Measurements from ENCODE around the gene FHIT.

The FHIT gene

DNA sequence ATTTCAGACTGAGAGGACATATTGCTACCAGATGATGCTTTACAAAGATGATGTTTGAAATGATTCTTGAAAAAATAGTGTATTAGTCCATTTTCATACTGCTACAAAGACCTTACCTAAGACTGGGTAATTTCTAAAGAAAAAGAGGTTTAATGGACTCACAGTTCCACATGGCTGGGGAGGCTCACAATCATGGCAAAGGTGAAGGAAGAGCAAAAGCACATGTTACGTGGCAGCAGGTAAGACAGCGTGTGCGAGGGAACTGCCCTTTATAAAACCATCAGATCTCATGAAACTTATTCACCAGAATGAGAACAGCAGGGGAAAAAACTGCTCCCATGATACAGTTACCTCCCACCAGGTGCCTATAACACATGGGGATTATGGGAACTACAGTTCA is 1543.0 kb downstream of the FHIT start:
- ATAC-seq = no peak
- no peak for DNase-seq
- H3K27me3 Mint-ChIP-seq = no peaks in the 10 kb centered on the region
- H3K27ac Mint-ChIP-seq = no peak overlapping the region
- no peaks in the 10 kb centered on the region for H3K4me1 Mint-ChIP-seq
- H3K4me3 Mint-ChIP-seq = no peak overlapping the region
- peaks cover 7 to 9% of the 10 kb centered on the region in 2 donors for H3K9me3 Mint-ChIP-seq

DNA sequence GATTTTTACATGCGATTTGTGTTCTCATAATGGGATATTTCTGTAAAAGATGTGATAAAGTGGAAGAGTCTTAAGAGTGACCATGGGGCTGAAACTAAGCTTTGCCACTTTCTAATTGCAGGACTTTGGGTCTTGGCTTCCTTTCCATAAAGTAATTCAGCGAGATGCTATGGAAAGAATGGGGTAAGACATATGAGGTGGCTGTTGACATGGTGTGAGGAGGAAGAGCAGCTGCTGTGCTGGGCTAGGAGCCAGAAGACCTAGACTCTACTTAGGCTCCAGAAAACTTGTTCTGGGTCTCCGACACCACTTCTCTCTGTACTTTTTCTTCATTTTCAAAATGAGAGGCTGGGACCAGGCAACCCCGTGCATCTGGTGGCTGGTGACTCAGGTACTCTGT is 1547.0 kb downstream of the FHIT start:
- ATAC-seq (no peak), DNase-seq (no peak)
- Mint-ChIP-seq H3K27ac (no peak overlapping the region), H3K27me3 (no peaks in the 10 kb centered on the region), H3K9me3 (no peaks in the 10 kb centered on the region), H3K4me1 (no peaks in the 10 kb centered on the region), H3K4me3 (no peak overlapping the region)

- Mint-ChIP-seq H3K4me3 (no peak overlapping the region), H3K4me1 (no peaks in the 10 kb centered on the region), H3K9me3 (no peaks in the 10 kb centered on the region), H3K27ac (no peak overlapping the region), H3K27me3 (no peaks in the 10 kb centered on the region)
- ATAC-seq (no peak), DNase-seq (no peak)
Measured at GRCh38 chr3:59699648-59700320, 1551.5 kb downstream of the FHIT start.
